PC-9 (cell line): ENCODE results near the gene ATP8A1.

Experiments used
- CTCF ChIP-seq: fragments of 200-600 bp; sonication (generic); conservative IDR thresholded peaks from 2 replicates; pipeline ENCODE4 v1.6.1; 2017; ENCODE audit warnings: mixed run types, antibody characterized with exemption, mild to moderate bottlenecking, moderate library complexity
- EZH2 ChIP-seq: fragments of 200-600 bp; sonication (generic); IDR thresholded peaks from 2 replicates; pipeline ENCODE4 v1.8.0; 2017; ENCODE audit warnings: antibody characterized with exemption, low read depth

- no peak for TF ChIP-seq CTCF
- no peak for TF ChIP-seq EZH2
These were observed 16.3 kb downstream of the ATP8A1 start for GRCh38 chr4:42640613-42641012.
